Upper lobe of right lung (tissue), 1 donor: ENCODE results near the gene EHD2. TPM values are rescaled to one million over a fixed set of nuclear protein-coding genes. Genes with fewer than 3 reads are reported as not detected.

ENCODE experiments used
- ATAC-seq: fragments of 200-7000 bp; cut with Tn5 transposase; one replicate; pipeline ENCODE4 v1.9.1; 2020; ENCODE audit warnings: mild to moderate bottlenecking, moderate library complexity
- DNase-seq: peaks from one replicate; pipeline ENCODE4 v3.0.0-alpha.2; 2020
- H3K27ac ChIP-seq: fragments of 200-600 bp; one replicate; pipeline ENCODE4 v1.8.0; 2022
- H3K27me3 ChIP-seq: fragments of 200-600 bp; one replicate; pipeline ENCODE4 v1.8.0; 2022; ENCODE audit warnings: mild to moderate bottlenecking
- H3K36me3 ChIP-seq: fragments of 200-600 bp; one replicate; pipeline ENCODE4 v1.8.0; 2022
- H3K4me1 ChIP-seq: fragments of 200-600 bp; one replicate; pipeline ENCODE4 v1.8.0; 2022
- H3K4me3 ChIP-seq: fragments of 200-600 bp; one replicate; pipeline ENCODE4 v1.8.0; 2022; ENCODE audit warnings: mild to moderate bottlenecking
- H3K9me3 ChIP-seq: fragments of 200-600 bp; one replicate; pipeline ENCODE4 v1.8.0; 2022
- CTCF ChIP-seq: fragments of 200-600 bp; IDR thresholded peaks from one replicate; pipeline ENCODE4 v1.8.0; 2022; ENCODE audit warnings: antibody characterized with exemption
- intact Hi-C: fragments of 100-400 bp; cut with DNase I; formaldehyde crosslinking; loops from one replicate; pipeline ENCODE4 v1.11.0; 2022
- total RNA-seq: library from RNA; stranded (reverse); fragmentation: NEBNext Ultra II Directional; extraction: Animal tissue kit (Norgen Biotek cat#: 25700); gene quantifications from one replicate; pipeline ENCODE4 v1.2.1, GENCODE V29; 2021
- donor health status: DM: no; HTN: yes; CAD: no; lungs with severe emphysema.

Gene EHD2
- total RNA-seq, 1 donor from 2014 or later: 210 TPM

- H3K9me3 ChIP-seq: no peaks in the 10 kb centered on the region
- DNase-seq (no peak), ATAC-seq (no peak)
- TF ChIP-seq CTCF: no peak
- H3K4me1 ChIP-seq: peaks cover 9% of the 10 kb centered on the region
- intact Hi-C loops: no loop called here
- H3K4me3 ChIP-seq: no peak overlapping the region
- H3K36me3 ChIP-seq: peaks cover 36% of the 10 kb centered on the region
- no peaks in the 10 kb centered on the region for H3K27me3 ChIP-seq
- no peak overlapping the region for H3K27ac ChIP-seq
Observed at GRCh38 chr19:47671499-47671898, 41.7 kb upstream of the EHD2 start.

GRCh38 chr19:47673426-47673825 is 39.8 kb upstream of the EHD2 start:
- Histone ChIP-seq H3K27me3 (no peaks in the 10 kb centered on the region), H3K9me3 (no peaks in the 10 kb centered on the region), H3K36me3 (peaks cover 50% of the 10 kb centered on the region), H3K4me1 (no peaks in the 10 kb centered on the region), H3K27ac (no peak overlapping the region), H3K4me3 (no peak overlapping the region)
- DNase-seq: peak; percentile 20
- no peak for TF ChIP-seq CTCF
- no peak for ATAC-seq
- intact Hi-C loops: no loop called here

GRCh38 chr19:47674548-47674947 is 38.7 kb upstream of the EHD2 start:
- no peaks in the 10 kb centered on the region for H3K9me3 ChIP-seq
- intact Hi-C loops: no loop called here
- peaks cover 57% of the 10 kb centered on the region for H3K36me3 ChIP-seq
- no peaks in the 10 kb centered on the region for H3K27me3 ChIP-seq
- no peaks in the 10 kb centered on the region for H3K4me1 ChIP-seq
- DNase-seq (peak; percentile 34), ATAC-seq (no peak)
- no peak overlapping the region for H3K27ac ChIP-seq
- no peak for TF ChIP-seq CTCF
- no peak overlapping the region for H3K4me3 ChIP-seq

GRCh38 chr19:47675271-47675670 is 38.0 kb upstream of the EHD2 start:
- intact Hi-C loops: no loop called here
- DNase-seq: no peak
- Histone ChIP-seq H3K27ac (no peak overlapping the region), H3K27me3 (no peaks in the 10 kb centered on the region), H3K4me1 (no peaks in the 10 kb centered on the region), H3K36me3 (peaks cover 61% of the 10 kb centered on the region), H3K9me3 (no peaks in the 10 kb centered on the region), H3K4me3 (no peak overlapping the region)
- no peak for TF ChIP-seq CTCF
- no peak for ATAC-seq

- Histone ChIP-seq H3K4me1 (no peaks in the 10 kb centered on the region), H3K27me3 (no peaks in the 10 kb centered on the region), H3K9me3 (no peaks in the 10 kb centered on the region), H3K27ac (no peak overlapping the region), H3K4me3 (no peak overlapping the region), H3K36me3 (peaks cover 60% of the 10 kb centered on the region)
- no peak for TF ChIP-seq CTCF
- DNase-seq (no peak), ATAC-seq (no peak)
- intact Hi-C loops: no loop called here
Observed at GRCh38 chr19:47675859-47676258, 37.4 kb upstream of the EHD2 start.

GRCh38 chr19:47676811-47677210 is 36.4 kb upstream of the EHD2 start:
- ATAC-seq (peak; percentile 8), DNase-seq (no peak)
- no peaks in the 10 kb centered on the region for H3K27me3 ChIP-seq
- intact Hi-C loops: no loop called here
- TF ChIP-seq CTCF: no peak
- H3K36me3 ChIP-seq: peaks cover 57% of the 10 kb centered on the region
- no peaks in the 10 kb centered on the region for H3K4me1 ChIP-seq
- no peak overlapping the region for H3K27ac ChIP-seq
- no peak overlapping the region for H3K4me3 ChIP-seq
- no peaks in the 10 kb centered on the region for H3K9me3 ChIP-seq
